ENCODE measurements around the gene GALNT14.
"Not testable (repeated sequence)": the region's sequence is repeated elsewhere in the genome, so short reads cannot be mapped to it uniquely, and the experiment has no call there.

GALNT14 gene, protein sequence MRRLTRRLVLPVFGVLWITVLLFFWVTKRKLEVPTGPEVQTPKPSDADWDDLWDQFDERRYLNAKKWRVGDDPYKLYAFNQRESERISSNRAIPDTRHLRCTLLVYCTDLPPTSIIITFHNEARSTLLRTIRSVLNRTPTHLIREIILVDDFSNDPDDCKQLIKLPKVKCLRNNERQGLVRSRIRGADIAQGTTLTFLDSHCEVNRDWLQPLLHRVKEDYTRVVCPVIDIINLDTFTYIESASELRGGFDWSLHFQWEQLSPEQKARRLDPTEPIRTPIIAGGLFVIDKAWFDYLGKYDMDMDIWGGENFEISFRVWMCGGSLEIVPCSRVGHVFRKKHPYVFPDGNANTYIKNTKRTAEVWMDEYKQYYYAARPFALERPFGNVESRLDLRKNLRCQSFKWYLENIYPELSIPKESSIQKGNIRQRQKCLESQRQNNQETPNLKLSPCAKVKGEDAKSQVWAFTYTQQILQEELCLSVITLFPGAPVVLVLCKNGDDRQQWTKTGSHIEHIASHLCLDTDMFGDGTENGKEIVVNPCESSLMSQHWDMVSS

DNA sequence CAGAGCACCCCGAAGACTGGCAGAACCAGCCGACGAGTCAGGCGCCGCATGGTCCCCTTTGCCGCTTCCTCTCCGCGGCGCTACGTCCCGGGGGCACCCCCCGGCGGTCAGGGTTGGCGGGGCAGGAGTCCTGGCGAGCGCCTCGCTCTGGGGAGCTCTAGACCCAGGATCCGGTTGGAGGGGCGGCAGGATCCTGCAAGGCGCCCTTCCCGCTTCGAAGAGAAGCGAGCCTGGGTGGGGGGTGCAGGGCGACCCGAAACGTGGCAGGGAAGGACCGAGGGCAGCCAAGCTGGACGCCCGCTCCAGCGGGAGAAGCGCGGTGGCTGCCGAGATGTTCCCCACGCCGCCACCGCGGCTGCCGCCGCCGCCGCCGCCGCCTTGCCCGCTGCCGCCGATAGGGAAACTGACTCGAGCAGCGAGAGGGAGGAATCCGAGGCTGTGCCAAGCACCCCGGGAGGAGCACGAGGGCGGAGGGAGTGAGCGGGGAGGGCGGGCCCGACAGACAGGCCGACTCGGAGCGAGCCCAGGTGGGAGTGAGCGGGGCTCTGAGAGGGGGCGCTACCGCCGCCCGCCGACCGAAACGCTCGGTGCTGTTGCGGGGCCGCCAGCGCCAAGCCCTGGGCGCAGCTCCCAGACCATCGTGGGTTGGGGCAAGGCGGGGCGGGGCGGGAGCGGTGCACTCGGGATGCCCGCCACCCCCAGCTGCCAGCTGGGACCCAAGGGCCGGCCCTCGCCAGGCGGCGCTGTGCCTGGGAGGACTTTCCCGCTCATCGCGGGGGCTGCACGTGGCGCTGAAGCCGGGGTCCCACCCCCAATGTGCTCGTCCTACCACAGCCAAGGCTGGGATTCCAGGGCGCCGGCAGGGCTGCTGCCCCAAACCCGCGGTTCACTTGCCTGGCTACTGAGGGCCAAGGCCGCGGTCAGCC, at the start of gene GALNT14:
Gene GALNT14 (minus strand): TSS at position 404 of the 926 bp plus-strand sequence. CDS start 354 bp downstream, at position 50.
- DNase-seq (ENCODE audit: low read depth in 1 of 2, low spot score in 1 of 2): peak in 1 of 2 donors; percentile 16

- DNase-seq (ENCODE audit: low read depth in 1 of 2, low spot score in 1 of 2): no peak
Observed at GRCh38 chr2:31187166-31187565, 48.9 kb upstream of the GALNT14 start.

DNA sequence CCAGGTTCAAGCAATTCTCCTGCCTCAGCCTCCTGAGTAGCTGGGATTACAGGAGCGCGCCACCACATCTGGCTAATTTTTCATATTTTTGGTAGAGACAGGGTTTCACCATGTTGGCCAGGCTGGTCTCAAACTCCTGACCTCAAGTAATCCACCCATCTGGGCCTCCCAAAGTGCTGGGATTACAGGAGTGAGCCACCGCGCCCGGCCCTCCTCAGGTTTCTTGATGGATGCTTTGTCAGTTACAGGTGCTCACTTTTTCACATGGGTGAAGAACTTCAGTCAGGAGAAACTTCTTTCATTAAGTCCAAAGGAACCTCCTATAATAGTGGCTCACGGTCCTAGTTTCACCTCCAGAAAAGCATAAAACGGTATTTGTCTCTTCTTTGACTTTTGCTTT, 45.7 kb upstream of the GALNT14 start:
- not testable (repeated sequence) for DNase-seq (ENCODE audit: low read depth in 1 of 2, low spot score in 1 of 2)

- no peak for DNase-seq (ENCODE audit: low read depth in 1 of 2, low spot score in 1 of 2)
Observed at GRCh38 chr2:31176742-31177141, 38.5 kb upstream of the GALNT14 start.

DNA sequence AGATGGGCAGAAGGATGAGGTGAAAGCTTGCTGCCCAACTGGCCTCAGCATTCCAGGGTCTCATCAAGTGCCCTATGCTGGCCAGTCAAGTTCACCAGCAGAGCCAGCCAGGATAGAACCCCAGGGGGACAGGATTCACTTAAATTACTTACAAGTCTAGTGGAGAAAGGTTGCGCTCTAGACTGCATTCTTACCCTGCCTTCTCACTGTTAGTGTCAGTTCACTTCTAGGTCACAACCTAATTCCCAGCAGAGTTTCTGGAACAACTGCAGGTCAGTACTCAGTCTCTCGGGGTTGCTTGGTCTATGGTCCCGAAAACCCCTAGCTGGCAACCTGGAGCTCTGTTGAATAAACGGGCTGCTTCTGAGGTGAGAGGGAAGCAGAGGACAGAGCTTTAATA, 32.9 kb upstream of the GALNT14 start:
- no peak for DNase-seq (ENCODE audit: low read depth in 1 of 2, low spot score in 1 of 2)

GRCh38 chr2:31170071-31170698, 31.9 kb upstream of the GALNT14 start:
- DNase-seq (ENCODE audit: low read depth in 1 of 2, low spot score in 1 of 2): peak in 1 of 2 donors; percentile 14

DNA sequence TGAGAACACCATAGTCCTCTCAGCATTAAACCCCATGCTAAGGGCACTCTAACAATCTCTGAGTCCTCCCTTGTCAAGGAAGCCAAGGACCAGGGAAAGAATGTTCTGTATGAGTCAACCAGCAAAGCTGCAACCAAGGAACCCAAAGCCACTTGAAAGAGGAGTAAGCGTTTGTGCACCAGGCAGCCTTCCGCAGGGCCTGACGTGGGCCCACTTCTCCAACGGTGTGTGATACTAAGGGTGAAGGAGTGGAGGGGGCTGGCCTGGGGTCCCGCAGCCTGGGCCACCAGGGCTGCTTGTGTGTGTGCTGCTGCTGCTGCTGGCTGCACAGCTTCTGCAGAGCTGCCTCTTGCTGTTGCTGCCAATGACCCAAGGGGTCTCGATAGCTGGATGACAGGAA, 30.1 kb upstream of the GALNT14 start:
- DNase-seq (ENCODE audit: low read depth in 1 of 2, low spot score in 1 of 2): no peak

- DNase-seq (ENCODE audit: low read depth in 1 of 2, low spot score in 1 of 2): no peak
Observed at GRCh38 chr2:31166925-31167324, 28.7 kb upstream of the GALNT14 start.

DNA sequence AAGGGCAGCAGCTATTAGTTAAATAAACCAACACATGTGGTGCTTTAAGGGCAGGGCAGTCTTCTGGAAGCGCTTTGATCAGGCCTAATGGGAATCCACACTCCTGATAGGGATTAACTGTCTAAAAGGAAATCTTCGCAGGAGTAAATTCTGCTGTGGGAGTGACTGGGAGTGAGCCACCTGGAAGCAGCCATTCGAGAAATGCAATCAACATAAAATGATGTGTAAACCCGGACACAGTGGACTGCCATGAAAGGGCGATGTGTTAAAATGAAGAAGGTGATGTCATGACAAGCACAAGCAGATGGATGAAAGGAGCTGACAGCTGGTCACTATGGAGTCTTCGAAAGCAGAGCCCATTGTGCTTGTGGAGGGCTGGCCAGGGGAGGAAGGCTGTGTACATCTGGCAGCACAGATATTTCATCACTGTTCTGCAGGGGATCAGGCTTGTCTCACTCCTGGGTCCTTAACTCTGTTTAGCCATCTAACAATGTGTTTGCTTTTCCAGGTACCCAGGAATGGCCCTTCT, 24.8 kb upstream of the GALNT14 start:
- DNase-seq (ENCODE audit: low read depth in 1 of 2, low spot score in 1 of 2): no peak

DNA sequence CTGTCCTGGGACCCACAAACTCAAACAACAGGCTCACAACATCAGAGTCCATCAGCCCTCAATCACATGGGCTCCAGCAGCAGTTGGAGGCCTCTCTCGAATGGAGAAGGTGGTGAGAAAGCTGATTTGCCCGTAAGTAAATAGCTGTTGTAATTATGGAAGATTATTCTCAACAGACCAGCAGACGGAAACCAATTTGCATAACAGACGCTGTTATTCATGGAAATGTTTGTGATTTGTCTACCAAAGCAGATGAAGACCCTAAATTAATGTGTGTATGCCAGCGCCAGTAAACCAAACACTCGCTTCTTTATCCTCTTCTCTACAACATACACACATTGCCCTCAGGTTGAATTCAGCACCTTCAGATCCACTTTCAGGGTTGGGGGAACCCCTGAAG, 23.4 kb upstream of the GALNT14 start:
- no peak for DNase-seq (ENCODE audit: low read depth in 1 of 2, low spot score in 1 of 2)

- no peak for DNase-seq (ENCODE audit: low read depth in 1 of 2, low spot score in 1 of 2)
Observed at GRCh38 chr2:31151501-31151900, 13.3 kb upstream of the GALNT14 start.

- DNase-seq (ENCODE audit: low read depth in 1 of 2, low spot score in 1 of 2): no peak
Observed at GRCh38 chr2:31150120-31150670, 12.0 kb upstream of the GALNT14 start.

- DNase-seq (ENCODE audit: low read depth in 1 of 2, low spot score in 1 of 2): no peak
Observed at GRCh38 chr2:31148514-31148913, 10.3 kb upstream of the GALNT14 start.

DNA sequence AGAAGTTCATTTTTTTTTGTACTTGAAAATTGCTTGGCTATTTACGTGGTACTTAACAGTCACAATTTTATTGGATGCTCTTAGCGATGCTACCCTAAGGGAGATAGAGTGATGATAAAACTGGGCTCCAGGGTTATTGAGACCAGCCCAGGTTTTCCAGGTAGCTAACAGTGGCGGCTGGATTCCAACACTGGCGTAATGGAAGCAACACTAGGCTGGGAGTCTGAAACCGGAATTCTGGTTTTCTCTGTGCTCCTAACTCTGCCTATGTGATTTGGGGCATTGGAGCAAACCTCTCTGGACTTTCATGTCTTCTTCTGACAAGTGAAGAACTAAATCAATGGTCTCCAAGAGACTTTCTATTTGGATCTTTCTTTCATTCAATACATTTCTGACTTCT, 9.4 kb upstream of the GALNT14 start:
- no peak for DNase-seq (ENCODE audit: low read depth in 1 of 2, low spot score in 1 of 2)

GRCh38 chr2:31142110-31142509, 3.9 kb upstream of the GALNT14 start:
- no peak for DNase-seq (ENCODE audit: low read depth in 1 of 2, low spot score in 1 of 2)

GRCh38 chr2:31141443-31142085, 3.3 kb upstream of the GALNT14 start:
- no peak for DNase-seq (ENCODE audit: low read depth in 1 of 2, low spot score in 1 of 2)

DNA sequence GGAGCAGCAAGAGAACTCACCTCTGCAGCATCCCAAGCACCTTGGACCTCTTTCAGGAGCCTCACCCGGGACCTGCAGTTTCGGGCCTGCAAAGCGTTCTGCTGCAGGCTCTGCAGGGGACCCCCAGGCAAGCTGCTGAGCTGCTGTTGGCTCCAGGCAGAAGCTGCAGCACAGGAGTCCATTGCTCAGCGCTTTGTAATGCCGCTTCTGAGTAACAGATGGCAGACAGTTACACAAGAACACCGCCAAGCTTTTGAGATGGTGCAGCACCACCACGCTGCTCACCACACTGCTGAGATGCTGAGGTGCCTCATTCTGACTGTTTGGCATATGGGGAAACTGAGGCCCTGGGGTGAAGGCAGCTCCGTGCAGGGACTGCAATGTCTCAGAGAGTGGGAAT, 1.9 kb upstream of the GALNT14 start:
- no peak for DNase-seq (ENCODE audit: low read depth in 1 of 2, low spot score in 1 of 2)

- no peak for DNase-seq (ENCODE audit: low read depth in 1 of 2, low spot score in 1 of 2)
Observed at GRCh38 chr2:31139671-31140070, 1.4 kb upstream of the GALNT14 start.

DNA sequence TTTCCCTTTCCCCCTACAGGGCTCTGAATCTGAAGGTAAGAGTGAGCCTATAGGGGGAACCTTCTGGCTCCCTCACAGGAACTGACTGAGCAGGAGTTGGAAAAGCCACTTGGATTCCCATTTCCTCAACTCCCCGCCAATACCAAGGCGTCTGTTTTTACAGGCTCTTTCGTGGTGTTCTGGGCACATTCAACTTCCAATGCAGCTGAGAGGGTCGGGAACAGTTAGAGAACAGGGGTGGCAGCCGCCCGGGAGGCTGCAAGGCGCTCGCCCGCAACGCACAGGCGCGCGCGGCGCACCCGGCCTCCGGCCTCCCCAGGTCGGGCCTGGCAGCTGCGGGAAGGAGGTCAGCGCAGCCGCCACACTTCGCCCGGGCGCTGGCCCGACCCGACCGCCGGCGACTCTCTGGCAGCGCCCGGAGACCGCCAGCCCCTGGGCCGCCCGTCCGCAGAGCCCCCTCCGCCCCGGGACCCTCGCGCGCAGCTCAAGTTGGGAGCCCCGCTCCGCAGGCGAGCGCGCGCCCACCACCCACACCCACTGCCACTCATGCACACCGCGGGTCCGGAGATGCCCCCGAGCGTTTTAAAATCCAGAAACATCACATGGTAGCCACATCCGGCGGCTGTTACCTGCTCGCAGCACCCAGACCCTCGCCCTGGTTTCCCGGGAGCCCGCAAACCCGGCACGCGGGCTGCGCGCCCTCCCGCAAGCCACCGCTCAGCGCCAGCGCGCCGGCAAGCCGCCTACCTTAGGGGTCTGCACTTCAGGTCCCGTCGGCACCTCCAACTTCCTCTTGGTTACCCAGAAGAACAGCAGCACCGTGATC, 816 bp downstream of the GALNT14 start:
- DNase-seq (ENCODE audit: low read depth in 1 of 2, low spot score in 1 of 2): no peak

Data from stimulated activated CD4-positive, alpha-beta T cell treated with anti-CD3 and anti-CD28 coated beads, Interleukin-15, amount 100 ng/mL, for 1 hour (primary cell).